ENCODE results near the gene LUZP1.
A peak's percentile ranks its signal among the peaks of the same experiment; 100 is the strongest.
"Not testable (repeated sequence)": the region's sequence is repeated elsewhere in the genome, so short reads cannot be mapped to it uniquely, and the experiment has no call there.

LUZP1 gene

GRCh38 chr1:23168445-23169194 is at the start of gene LUZP1:
TSS of gene LUZP1 (minus strand) at chr1:23168856.
- peak; percentile 86 for DNase-seq

- no peak for DNase-seq
Observed at GRCh38 chr1:23217421-23218115, 48.9 kb upstream of the LUZP1 start, which contains the start of gene HTR1D. TSS of gene HTR1D (minus strand) at chr1:23217502. CDS start at chr1:23194219, 23,283 bp downstream.

- DNase-seq, result peak; percentile 44
Observed at GRCh38 chr1:23216771-23217420, 48.2 kb upstream of the LUZP1 start.

GRCh38 chr1:23215751-23216449 is 47.2 kb upstream of the LUZP1 start:
- no peak for DNase-seq

- no peak for DNase-seq
Observed at GRCh38 chr1:23215291-23215690, 46.6 kb upstream of the LUZP1 start.

- DNase-seq, result no peak
Observed at GRCh38 chr1:23214640-23215039, 46.0 kb upstream of the LUZP1 start.

GRCh38 chr1:23211955-23212354 is 43.3 kb upstream of the LUZP1 start:
- no peak for DNase-seq

GRCh38 chr1:23210963-23211362 is 42.3 kb upstream of the LUZP1 start:
- DNase-seq, result no peak

- DNase-seq, result peak; percentile 4
Observed at GRCh38 chr1:23210351-23210785, 41.7 kb upstream of the LUZP1 start.

- DNase-seq, result no peak
Observed at GRCh38 chr1:23209770-23210169, 41.1 kb upstream of the LUZP1 start.

- DNase-seq, result no peak
Observed at GRCh38 chr1:23208527-23208926, 39.9 kb upstream of the LUZP1 start.

- DNase-seq, result not testable (repeated sequence)
Observed at GRCh38 chr1:23207733-23208132, 39.1 kb upstream of the LUZP1 start.

GRCh38 chr1:23202263-23202749 is 33.6 kb upstream of the LUZP1 start:
- DNase-seq, result no peak

GRCh38 chr1:23200883-23201282 is 32.2 kb upstream of the LUZP1 start:
- no peak for DNase-seq

- no peak for DNase-seq
Observed at GRCh38 chr1:23198373-23198772, 29.7 kb upstream of the LUZP1 start.

- no peak for DNase-seq
Observed at GRCh38 chr1:23196627-23197328, 28.1 kb upstream of the LUZP1 start.

- DNase-seq, result no peak
Observed at GRCh38 chr1:23194119-23194984, 25.7 kb upstream of the LUZP1 start.

- no peak for DNase-seq
Observed at GRCh38 chr1:23193391-23194118, 24.9 kb upstream of the LUZP1 start.

GRCh38 chr1:23191199-23191598 is 22.5 kb upstream of the LUZP1 start:
- no peak for DNase-seq

GRCh38 chr1:23188936-23189452 is 20.3 kb upstream of the LUZP1 start:
- DNase-seq, result not testable (repeated sequence)
